Hepatocyte (in vitro differentiated cells): Measurements from ENCODE around the gene GPR62.

ENCODE experiments used
- EZH2 ChIP-seq: fragments of 200-600 bp; sonication (generic); IDR thresholded peaks from 2 replicates; pipeline ENCODE4 v1.6.1; 2016; ENCODE audit warnings: antibody characterized with exemption, mild to moderate bottlenecking, borderline replicate concordance
- TF ChIP-seq, protein P1 (sequence below): fragments of 200-600 bp; sonication (generic); IDR thresholded peaks from 2 replicates; pipeline ENCODE4 v1.5.1; 2016; ENCODE audit warnings: antibody characterized with exemption, mild to moderate bottlenecking; ENCODE audit not compliant: poor library complexity

DNA sequence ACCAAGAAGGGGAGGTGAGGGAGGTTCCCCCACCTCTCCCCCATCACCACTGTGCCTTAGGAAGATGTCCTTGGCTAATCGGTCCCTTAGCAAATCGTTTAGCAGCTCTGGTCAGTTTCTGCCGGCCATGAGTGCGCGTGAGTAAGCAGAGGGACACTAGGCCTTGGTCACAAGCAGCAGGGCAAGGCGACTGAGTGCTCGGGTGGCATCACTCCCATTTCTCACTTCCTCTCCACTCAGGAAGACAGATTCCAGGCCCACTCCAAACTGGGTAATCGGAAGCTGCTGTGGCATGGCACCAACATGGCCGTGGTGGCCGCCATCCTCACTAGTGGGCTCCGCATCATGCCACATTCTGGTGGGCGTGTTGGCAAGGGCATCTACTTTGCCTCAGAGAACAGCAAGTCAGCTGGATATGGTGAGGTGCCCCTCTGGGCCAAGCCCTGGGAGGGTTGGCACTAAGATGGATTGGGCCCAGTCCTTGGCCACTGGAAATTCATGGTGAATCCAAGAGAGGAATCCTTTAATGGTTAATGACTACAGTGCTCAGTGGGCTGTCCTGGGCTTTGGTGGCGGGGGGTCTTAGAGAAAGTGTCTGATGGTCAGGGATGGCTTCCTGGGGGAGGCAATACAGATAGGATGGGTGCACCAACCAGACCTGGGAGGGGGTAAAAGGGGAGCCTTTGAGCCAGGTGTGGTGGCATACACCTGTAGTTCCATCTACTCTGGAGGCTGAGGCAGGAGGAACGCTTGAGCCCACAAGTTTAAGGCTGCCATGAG is 9.1 kb upstream of the GPR62 start:
- TF ChIP-seq, protein P1, sequence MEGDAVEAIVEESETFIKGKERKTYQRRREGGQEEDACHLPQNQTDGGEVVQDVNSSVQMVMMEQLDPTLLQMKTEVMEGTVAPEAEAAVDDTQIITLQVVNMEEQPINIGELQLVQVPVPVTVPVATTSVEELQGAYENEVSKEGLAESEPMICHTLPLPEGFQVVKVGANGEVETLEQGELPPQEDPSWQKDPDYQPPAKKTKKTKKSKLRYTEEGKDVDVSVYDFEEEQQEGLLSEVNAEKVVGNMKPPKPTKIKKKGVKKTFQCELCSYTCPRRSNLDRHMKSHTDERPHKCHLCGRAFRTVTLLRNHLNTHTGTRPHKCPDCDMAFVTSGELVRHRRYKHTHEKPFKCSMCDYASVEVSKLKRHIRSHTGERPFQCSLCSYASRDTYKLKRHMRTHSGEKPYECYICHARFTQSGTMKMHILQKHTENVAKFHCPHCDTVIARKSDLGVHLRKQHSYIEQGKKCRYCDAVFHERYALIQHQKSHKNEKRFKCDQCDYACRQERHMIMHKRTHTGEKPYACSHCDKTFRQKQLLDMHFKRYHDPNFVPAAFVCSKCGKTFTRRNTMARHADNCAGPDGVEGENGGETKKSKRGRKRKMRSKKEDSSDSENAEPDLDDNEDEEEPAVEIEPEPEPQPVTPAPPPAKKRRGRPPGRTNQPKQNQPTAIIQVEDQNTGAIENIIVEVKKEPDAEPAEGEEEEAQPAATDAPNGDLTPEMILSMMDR: no peak
- no peak for TF ChIP-seq EZH2
